GM19467 (cell line): ENCODE measurements around the gene HNF1A.

Experiments
- ATAC-seq: cut with Tn5 transposase; IDR thresholded peaks from one replicate; pipeline ENCODE4 v1.9.1; 2021; ENCODE audit warnings: mild to moderate bottlenecking, moderate library complexity; ENCODE audit not compliant: unreplicated experiment

Gene HNF1A

DNA sequence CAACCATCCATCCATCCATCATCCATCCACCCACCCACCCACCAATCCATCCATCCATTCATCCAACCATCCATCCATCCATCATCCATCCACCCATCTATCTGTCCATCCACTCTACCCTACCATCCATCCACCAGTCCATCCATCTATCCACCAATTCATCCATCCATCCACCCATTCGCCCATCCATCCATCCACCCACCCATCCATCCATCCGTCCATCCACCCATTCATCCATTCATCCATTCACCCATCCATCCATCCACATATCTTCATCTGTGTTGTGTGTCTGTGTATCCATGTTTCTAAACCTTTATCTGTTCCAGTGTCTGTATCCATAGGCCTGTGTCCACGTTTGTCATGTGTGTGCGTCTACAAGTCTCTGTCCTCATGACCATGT, 9.9 kb downstream of the HNF1A start:
- no peak for ATAC-seq

DNA sequence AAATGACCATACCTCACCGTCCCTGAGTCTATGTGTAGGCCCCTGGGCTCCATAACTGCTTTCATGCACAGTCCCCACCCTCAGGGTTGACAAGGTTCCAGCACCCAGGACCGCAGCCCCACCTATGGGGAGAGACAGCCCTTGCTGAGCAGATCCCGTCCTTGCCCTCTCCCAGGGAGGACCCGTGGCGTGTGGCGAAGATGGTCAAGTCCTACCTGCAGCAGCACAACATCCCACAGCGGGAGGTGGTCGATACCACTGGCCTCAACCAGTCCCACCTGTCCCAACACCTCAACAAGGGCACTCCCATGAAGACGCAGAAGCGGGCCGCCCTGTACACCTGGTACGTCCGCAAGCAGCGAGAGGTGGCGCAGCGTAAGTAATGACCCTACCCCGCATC, 10.3 kb downstream of the HNF1A start:
- no peak for ATAC-seq

DNA sequence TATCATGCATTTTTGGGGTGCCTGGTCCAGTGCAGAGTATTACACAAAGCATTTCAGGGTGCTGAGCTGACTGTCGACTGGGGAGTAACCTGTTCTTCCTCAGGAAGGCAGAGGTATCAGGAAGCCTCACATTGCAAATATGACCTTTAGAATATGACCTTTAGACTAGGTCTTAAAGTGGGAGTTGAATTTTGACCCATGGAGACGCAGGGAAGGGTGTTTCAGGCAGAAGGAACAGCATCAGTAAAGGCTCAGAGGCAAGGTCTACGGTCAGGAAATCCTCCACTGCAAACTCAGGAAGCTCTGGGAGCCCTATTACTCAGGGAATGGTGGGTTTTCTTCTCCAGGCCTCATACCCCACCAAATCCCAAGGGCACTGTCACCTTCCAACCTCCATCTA, 11.3 kb downstream of the HNF1A start:
- no peak for ATAC-seq

DNA sequence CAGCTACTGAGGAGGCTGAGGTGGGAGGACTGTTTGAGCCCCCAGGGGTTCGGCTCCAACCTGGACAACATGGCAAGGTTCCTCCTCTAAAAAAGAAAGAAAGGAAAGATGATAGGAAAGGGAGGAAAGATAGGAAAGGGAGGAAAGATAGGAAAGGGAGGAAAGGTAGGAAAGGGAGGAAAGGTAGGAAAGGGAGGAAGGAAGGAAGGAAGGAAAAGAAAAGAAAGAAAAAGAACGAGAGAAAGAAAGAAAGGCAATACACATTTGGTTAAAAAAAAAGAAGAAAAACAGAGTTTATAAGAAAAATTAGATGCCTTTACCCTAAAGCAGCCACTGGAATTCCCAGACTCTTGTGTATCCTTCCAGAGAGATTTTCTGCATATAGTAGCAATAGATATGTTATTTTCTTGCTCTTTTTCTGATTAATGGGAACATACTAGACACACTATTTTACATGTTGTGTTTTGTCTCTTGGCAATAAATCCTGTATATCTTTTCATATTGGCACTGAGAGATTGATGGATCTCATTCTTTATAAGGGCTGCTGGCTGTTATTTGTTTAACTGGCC, 12.2 kb downstream of the HNF1A start:
- ATAC-seq: no peak

DNA sequence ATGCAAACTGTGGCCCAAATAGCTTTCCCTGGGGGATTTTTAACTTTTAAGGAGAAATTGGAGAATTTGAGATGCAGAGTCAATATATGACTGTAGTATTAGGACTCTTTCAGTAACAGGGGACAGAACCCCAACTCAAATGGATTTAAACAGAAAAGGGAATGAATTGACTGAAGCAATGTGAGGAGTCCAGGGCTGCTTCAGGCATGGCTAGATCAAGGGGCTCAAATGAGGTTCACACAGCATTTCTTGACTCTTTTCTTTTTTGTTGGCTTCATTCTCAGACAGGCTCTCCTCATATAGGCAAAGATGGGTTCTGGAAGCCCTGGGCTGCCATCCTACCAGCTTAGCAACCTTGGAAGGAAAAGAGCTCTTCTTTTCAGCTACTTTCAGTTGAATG, 13.6 kb downstream of the HNF1A start:
- no peak for ATAC-seq

DNA sequence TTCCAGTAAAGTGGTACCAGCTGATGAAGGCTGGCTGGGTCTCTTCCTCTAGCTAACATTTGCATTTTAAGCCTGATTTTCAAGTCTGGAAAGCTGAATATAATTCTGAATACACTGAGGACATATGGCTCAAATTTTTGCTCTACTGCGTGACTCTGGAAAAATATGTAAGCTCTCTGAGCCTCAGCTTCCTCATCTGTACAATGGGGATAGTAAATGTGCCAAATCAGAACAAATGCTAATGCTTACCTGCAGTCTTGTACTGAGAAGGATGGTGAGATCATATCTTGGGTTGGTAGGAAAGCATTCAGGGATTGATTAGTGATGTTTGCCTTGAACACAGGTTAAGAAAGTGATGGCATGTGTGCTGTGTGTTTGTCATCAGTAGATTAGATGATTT, 14.6 kb downstream of the HNF1A start:
- no peak for ATAC-seq

GRCh38 chr12:120993496-120993895, 15.2 kb downstream of the HNF1A start:
- no peak for ATAC-seq

DNA sequence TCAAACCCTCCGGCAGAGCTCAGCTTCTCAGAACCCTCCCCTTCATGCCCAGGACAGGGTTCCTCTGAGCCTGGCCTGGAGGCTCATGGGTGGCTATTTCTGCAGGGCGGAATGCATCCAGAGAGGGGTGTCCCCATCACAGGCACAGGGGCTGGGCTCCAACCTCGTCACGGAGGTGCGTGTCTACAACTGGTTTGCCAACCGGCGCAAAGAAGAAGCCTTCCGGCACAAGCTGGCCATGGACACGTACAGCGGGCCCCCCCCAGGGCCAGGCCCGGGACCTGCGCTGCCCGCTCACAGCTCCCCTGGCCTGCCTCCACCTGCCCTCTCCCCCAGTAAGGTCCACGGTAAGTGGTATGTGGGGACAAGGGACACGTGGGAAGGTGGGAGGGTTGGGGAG, 15.7 kb downstream of the HNF1A start:
- ATAC-seq: no peak

- no peak for ATAC-seq
Measured at GRCh38 chr12:120994589-120995337, 16.4 kb downstream of the HNF1A start.

DNA sequence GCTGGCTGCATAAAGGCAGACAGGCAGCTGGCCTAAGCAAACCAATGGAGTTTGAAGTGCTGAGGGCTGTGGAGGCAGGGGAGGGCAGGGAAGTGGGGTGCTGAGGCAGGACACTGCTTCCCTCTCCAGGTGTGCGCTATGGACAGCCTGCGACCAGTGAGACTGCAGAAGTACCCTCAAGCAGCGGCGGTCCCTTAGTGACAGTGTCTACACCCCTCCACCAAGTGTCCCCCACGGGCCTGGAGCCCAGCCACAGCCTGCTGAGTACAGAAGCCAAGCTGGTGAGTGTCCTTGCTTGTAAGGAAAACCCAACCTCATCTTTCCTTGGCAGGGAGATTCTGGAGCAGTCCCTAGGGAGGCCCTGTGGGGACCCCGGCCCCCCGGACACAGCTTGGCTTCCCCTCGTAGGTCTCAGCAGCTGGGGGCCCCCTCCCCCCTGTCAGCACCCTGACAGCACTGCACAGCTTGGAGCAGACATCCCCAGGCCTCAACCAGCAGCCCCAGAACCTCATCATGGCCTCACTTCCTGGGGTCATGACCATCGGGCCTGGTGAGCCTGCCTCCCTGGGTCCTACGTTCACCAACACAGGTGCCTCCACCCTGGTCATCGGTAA, 17.9 kb downstream of the HNF1A start:
- no peak for ATAC-seq

DNA sequence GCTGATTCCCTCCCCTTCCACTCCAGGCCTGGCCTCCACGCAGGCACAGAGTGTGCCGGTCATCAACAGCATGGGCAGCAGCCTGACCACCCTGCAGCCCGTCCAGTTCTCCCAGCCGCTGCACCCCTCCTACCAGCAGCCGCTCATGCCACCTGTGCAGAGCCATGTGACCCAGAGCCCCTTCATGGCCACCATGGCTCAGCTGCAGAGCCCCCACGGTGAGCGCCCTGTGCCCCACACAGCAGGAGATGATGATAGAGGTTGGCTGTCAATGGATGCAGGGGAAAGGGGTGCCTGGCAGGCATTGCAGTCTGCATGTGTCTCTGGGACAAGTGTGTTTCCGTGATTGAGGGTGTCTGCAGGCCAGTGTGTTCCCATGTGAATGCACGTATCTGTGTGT, 19.1 kb downstream of the HNF1A start:
- ATAC-seq: no peak

DNA sequence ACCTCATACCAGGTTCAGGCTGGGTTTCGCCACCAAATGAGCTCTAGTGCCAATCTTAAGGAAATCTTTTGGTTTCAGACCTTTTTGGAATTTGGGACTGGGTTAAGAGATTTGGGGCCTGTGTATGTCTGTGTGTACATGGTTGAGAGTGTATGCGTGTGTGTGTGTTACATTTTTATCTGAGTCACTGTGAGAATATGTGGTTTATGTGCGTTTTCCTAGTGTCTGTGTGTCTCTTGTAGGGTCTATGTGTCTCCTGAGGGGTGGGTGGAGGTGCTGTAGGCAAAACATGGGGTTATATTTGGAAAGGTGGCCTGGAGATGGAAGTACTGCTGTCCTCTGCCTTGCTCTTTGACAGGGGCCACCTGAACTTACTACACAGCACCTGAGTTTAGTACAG, 20.1 kb downstream of the HNF1A start:
- ATAC-seq: no peak

GRCh38 chr12:120999191-121000120, 21.1 kb downstream of the HNF1A start:
- ATAC-seq: no peak

DNA sequence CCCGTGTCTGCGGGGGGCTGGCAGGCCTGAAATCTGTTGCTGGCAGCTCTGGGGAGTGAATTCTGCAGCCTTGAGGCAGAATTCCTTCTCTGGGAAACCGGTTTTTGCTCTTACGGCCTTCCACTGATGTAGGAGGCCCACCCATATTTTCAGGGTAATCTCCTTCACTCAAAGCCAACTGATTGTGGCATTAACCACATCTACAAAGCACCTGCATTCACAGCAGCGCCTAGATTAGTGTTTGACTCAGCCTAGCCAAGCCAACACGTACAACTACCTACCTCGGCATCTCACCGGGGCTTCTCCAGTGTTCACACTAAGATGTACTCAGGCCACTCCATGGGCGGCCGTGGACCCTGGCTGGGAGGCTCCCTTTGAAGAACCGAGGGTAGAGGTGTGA, 22.2 kb downstream of the HNF1A start:
- no peak for ATAC-seq

DNA sequence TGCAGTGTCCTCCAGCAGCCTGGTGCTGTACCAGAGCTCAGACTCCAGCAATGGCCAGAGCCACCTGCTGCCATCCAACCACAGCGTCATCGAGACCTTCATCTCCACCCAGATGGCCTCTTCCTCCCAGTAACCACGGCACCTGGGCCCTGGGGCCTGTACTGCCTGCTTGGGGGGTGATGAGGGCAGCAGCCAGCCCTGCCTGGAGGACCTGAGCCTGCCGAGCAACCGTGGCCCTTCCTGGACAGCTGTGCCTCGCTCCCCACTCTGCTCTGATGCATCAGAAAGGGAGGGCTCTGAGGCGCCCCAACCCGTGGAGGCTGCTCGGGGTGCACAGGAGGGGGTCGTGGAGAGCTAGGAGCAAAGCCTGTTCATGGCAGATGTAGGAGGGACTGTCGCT, 22.7 kb downstream of the HNF1A start:
- ATAC-seq: no peak

GRCh38 chr12:121001841-121002483, 23.6 kb downstream of the HNF1A start:
- no peak for ATAC-seq

DNA sequence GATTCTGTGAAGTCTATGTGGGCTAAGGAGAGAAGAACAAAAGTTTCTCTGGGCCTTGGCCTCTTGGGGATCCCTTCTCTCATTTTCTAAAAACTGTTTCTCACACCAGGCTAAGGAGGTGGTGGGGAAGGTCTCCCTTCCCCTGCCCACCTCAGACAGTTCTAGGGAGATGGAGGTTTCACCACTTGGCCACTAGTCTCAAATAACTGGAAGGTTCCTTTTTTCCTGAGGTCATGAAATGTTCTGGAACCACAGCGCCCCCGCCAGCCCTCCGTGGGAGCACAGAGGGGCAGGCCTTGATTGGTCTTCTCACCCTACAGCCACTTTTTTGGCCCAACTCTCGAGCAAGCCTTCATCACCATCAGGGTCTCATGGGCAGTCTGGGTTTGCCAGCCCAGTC, 25.3 kb downstream of the HNF1A start:
- no peak for ATAC-seq

GRCh38 chr12:121004253-121004815, 26.0 kb downstream of the HNF1A start:
- no peak for ATAC-seq

DNA sequence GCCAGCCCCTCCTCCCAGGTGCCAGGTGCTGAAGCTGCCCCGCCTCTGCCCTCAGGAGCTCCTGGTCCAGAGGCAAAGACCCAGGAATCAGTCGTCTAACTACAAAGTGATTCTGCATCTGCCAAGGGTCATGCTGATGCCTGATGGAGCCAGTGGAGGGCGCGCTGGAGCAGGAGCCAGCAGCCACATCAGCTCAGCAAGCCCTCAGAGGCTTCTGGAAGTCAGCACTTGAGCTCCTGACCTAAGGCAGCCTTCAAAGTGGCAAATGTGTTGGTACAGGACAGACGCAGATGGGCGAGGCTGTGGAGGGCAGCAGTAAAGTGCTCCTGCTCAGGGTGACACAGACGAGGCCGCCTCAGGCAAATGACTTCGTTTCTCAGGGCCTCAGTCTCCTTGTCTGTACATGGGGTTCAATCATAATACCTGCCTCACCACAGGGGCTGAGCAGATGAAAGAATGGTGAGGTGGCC, 27.0 kb downstream of the HNF1A start:
- ATAC-seq: no peak

DNA sequence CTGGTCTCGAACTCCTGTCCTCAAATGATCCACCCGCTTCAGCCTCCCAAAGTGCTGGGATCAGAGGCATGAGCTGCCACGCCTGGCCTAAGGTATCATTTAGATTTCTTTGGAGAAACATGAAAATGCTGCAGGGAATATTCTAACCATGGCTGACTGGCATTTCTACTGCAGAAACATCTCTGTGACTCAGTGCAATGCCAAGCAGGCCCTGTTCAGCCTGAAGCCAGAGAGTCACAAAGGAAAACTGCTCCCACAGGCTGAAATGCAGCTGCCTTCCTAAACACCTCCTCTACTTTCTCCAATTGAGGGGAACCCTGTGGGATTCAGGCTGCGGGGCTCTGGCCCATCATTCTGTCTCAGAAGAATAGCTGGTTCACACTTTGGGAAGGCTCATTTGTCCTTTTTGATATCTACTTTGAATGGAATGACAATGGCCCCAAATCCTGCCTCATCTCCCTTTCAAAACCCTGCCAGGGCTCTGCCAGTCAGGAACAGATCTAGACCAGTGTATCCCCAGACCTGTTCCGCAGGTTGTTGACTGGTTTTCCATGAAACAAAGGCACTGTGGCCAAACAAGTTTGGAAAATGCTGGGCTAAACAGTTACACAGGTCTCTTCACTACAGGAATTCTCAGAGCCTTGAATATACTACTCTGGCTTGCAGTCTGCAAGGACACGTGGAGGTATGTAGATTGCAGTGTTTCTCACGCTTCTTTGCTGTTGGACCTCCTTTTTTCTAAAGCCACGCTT, 30.2 kb downstream of the HNF1A start:
- ATAC-seq: no peak
